PC-3 (cell line): ENCODE results near the gene ATP13A3. TPM values are rescaled to one million over a fixed set of nuclear protein-coding genes. Genes with fewer than 3 reads are reported as not detected.

Experiments used
- ATAC-seq: fragments of 200-7000 bp; cut with Tn5 transposase; 2 replicates; pipeline ENCODE4 v1.9.1; 2020; ENCODE audit warnings: mild to moderate bottlenecking, moderate library complexity
- BruUV-seq: library from RNA; stranded (reverse); fragments of 400-500 nt; replicated peaks from 2 replicates; lab custom pipeline; 2021; lab: Mats Ljungman, UMichigan
- CTCF ChIA-PET: fragments of 300-600 bp; sonication (Branson Sonifier 250); formaldehyde crosslinking; loops from one replicate; lab custom pipeline; 2022; ENCODE audit warnings: antibody characterized with exemption; lab: Charles Lee
- POLR2A ChIA-PET: fragments of 300-600 bp; sonication (Branson Sonifier 250); formaldehyde crosslinking; loops from one replicate; lab custom pipeline; 2022; ENCODE audit warnings: antibody characterized with exemption; ENCODE audit not compliant: unreplicated experiment; lab: Charles Lee
- DNase-seq: peaks from one replicate; pipeline ENCODE4 v3.0.0-alpha.2; 2015
- H2AFZ ChIP-seq: fragments of 300-600 bp; sonication (generic); 2 replicates; pipeline ENCODE4 v1.6.0; 2016; ENCODE audit warnings: antibody characterized with exemption, low read length
- H3F3A ChIP-seq: fragments of 300-600 bp; sonication (generic); one replicate; pipeline ENCODE4 v1.6.0; 2017; ENCODE audit warnings: antibody characterized with exemption, low read length, control low read depth, mild to moderate bottlenecking; ENCODE audit not compliant: unreplicated experiment
- H3K27ac ChIP-seq: fragments of 300-600 bp; sonication (generic); 2 replicates; pipeline ENCODE4 v1.5.1; 2016; ENCODE audit warnings: mild to moderate bottlenecking, low read length
- H3K27me3 ChIP-seq: fragments of 300-600 bp; sonication (generic); 2 replicates; pipeline ENCODE4 v1.6.1; 2016; ENCODE audit warnings: low read length, mixed read lengths
- H3K36me3 ChIP-seq: fragments of 300-600 bp; sonication (generic); 2 replicates; pipeline ENCODE4 v1.6.1; 2016; ENCODE audit warnings: low read depth, mixed run types, low read length, mixed read lengths
- H3K4me1 ChIP-seq: fragments of 300-600 bp; sonication (generic); 2 replicates; pipeline ENCODE4 v1.5.1; 2016; ENCODE audit warnings: low read length; ENCODE audit not compliant: insufficient read depth
- H3K4me2 ChIP-seq: fragments of 300-600 bp; sonication (generic); 2 replicates; pipeline ENCODE4 v1.6.0; 2016; ENCODE audit warnings: low read length
- H3K4me3 ChIP-seq: fragments of 300-600 bp; sonication (generic); 2 replicates; pipeline ENCODE4 v1.5.1; 2016; ENCODE audit warnings: mild to moderate bottlenecking, low read length, mixed read lengths
- H3K79me2 ChIP-seq: fragments of 300-600 bp; sonication (generic); 2 replicates; pipeline ENCODE4 v1.6.1; 2017; ENCODE audit warnings: low read length, mixed read lengths
- H3K9ac ChIP-seq: fragments of 300-600 bp; sonication (generic); 2 replicates; pipeline ENCODE4 v1.6.0; 2016; ENCODE audit warnings: mild to moderate bottlenecking, low read length
- H3K9me2 ChIP-seq: fragments of 300-600 bp; sonication (generic); replicated peaks from 2 replicates; pipeline ENCODE4 v1.6.1; 2016; ENCODE audit warnings: mixed run types, low read length, mixed read lengths
- H3K9me3 ChIP-seq: fragments of 300-600 bp; sonication (generic); 2 replicates; pipeline ENCODE4 v1.6.1; 2016; ENCODE audit warnings: low read length, mixed read lengths
- H4K20me1 ChIP-seq: fragments of 300-600 bp; sonication (generic); 2 replicates; pipeline ENCODE4 v1.6.1; 2016; ENCODE audit warnings: low read length, mixed read lengths
- EZH2 ChIP-seq: fragments of 300-600 bp; sonication (generic); IDR thresholded peaks from one replicate; pipeline ENCODE4 v1.6.1; 2017; ENCODE audit warnings: antibody characterized with exemption, mild to moderate bottlenecking, low read length; ENCODE audit not compliant: unreplicated experiment
- EZH2phosphoT487 ChIP-seq: fragments of 300-600 bp; sonication (generic); IDR thresholded peaks from 2 replicates; pipeline ENCODE4 v1.6.1; 2018; ENCODE audit warnings: mild to moderate bottlenecking, antibody characterized with exemption, low read length, borderline replicate concordance
- intact Hi-C: fragments of 100-400 bp; cut with micrococcal nuclease; formaldehyde crosslinking; loops from 2 replicates; pipeline ENCODE4 v1.9.0; 2023
- total RNA-seq: library from RNA; depleted of rRNA; stranded (reverse); fragments of >200 nt; gene quantifications from 2 replicates; pipeline ENCODE4 v1.2.3, GENCODE V29; 2014
- TF ChIP-seq, protein P1 (sequence below): fragments of 300-600 bp; sonication (generic); conservative IDR thresholded peaks from 2 replicates; pipeline ENCODE4 v1.5.1; 2017; ENCODE audit warnings: antibody characterized with exemption, low read depth, mild to moderate bottlenecking, low read length

Gene ATP13A3
- total RNA-seq, 1 experiment from 2014 or later: 69.4 TPM

DNA sequence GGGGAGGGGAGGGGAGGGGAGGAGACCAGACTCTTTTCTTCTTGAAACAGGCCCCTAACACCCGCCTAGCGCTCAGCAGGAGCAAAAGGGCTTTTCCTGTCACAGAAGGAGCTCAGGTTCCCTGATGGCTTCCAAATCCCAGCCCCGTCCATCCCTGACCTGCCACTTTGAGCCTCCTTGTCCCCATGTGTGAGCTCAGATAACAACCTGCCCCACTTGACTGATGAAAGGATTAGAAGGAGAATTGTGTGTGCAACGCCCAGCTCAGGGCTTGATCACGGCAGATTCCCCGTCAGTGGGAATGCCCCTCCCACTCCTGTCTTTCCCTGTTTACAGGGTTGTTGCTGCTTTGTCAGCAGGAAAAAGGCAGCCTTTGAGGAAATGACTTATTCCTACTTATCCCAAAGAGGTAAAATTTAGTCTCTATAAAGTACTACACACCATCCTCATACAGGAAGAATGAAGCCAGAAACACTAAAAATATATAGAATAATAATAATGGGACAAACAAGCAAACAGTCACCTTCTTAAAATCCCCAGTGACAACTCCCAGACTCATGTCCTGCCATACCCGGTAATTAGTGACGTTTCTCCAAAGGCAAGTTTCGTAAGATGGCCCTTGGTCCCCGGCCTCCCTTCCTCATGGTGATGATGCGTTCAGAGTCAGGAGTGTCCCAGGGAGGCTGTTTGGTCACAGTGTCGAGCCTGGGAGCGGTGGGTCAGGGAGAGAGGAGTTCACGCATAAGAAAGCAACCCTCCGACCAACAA lies 111.1 kb downstream of the ATP13A3 start:
- Histone ChIP-seq H3K9ac (no peak overlapping the region), H3K9me2 (no peaks in the 10 kb centered on the region), H3K79me2 (no peaks in the 10 kb centered on the region), H3K4me3 (peak overlapping the region; percentile 54), H3K4me2 (peak overlapping the region; percentile 78), H3K36me3 (no peaks in the 10 kb centered on the region), H2AFZ (peak overlapping the region; percentile 72), H3F3A (no peaks in the 10 kb centered on the region), H3K27ac (no peak overlapping the region), H3K4me1 (0 out of 2 replicates have a peak, but pooled peaks cover 3% of the 10 kb centered on the region), H4K20me1 (no peaks in the 10 kb centered on the region), H3K27me3 (no peaks in the 10 kb centered on the region), H3K9me3 (no peaks in the 10 kb centered on the region)
- no TSS peak for BruUV-seq
- TF ChIP-seq EZH2: no peak
- TF ChIP-seq, protein P1, sequence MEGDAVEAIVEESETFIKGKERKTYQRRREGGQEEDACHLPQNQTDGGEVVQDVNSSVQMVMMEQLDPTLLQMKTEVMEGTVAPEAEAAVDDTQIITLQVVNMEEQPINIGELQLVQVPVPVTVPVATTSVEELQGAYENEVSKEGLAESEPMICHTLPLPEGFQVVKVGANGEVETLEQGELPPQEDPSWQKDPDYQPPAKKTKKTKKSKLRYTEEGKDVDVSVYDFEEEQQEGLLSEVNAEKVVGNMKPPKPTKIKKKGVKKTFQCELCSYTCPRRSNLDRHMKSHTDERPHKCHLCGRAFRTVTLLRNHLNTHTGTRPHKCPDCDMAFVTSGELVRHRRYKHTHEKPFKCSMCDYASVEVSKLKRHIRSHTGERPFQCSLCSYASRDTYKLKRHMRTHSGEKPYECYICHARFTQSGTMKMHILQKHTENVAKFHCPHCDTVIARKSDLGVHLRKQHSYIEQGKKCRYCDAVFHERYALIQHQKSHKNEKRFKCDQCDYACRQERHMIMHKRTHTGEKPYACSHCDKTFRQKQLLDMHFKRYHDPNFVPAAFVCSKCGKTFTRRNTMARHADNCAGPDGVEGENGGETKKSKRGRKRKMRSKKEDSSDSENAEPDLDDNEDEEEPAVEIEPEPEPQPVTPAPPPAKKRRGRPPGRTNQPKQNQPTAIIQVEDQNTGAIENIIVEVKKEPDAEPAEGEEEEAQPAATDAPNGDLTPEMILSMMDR: no peak
- no peak for TF ChIP-seq EZH2phosphoT487
- ChIA-PET CTCF (no interaction called here), POLR2A (no interaction called here)
- ATAC-seq (peak; percentile 65), DNase-seq (peak; percentile 10)
- intact Hi-C loops: no loop called here

DNA sequence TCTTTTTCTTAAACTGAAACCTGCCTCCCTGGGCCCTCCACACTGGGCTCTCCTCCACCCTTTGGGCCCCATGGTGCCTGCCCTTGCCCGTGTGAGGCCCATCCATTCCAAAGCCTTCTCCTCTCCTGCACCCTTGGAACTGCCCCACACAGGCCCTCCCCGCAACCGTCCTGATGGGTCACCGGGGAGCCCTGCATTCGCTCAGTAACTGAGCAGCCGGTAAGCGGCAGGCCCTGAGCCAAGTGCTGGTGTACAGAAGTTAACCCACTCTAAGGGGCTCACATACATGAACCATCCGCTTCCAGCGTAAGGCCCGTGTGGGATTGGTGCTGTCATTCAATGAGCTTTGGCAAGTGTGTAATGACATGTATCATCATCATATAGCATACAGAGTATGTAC lies 111.9 kb downstream of the ATP13A3 start:
- Histone ChIP-seq H3K9me3 (no peaks in the 10 kb centered on the region), H3K27me3 (no peaks in the 10 kb centered on the region), H3F3A (no peaks in the 10 kb centered on the region), H3K4me1 (0 out of 2 replicates have a peak, but pooled peaks cover 4% of the 10 kb centered on the region), H3K36me3 (no peaks in the 10 kb centered on the region), H3K27ac (no peak overlapping the region), H2AFZ (no peak overlapping the region), H3K9me2 (no peaks in the 10 kb centered on the region), H3K79me2 (no peaks in the 10 kb centered on the region), H4K20me1 (no peaks in the 10 kb centered on the region), H3K9ac (no peak overlapping the region), H3K4me2 (no peak overlapping the region), H3K4me3 (no peak overlapping the region)
- intact Hi-C loops: no loop called here
- ChIA-PET CTCF (no interaction called here), POLR2A (no interaction called here)
- ATAC-seq (no peak), DNase-seq (no peak)
- BruUV-seq: no TSS peak
- no peak for TF ChIP-seq EZH2
- TF ChIP-seq, protein P1: no peak
- TF ChIP-seq EZH2phosphoT487: no peak

DNA sequence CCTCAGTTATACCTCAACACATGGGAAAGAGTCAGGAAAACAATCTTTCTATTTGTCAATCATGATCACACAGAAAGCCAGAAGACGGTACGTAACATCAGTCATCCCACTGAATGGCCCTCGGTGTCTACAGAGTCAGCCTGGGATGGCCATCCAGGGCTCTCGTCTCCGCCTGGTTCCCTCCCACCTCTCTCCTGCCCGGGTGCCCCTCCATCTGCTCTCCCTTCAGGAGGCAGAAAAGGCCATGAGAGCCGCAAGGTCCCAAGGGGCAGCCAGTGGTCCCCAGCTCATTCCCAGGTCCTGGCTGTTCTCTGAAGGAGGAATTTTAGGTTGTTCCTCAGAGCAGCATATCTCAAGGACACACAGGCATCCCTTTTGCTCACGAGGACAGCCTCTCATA lies 112.9 kb downstream of the ATP13A3 start:
- CTCF ChIA-PET: no interaction called here
- no peak overlapping the region for H2AFZ ChIP-seq
- no peaks in the 10 kb centered on the region for H3K27me3 ChIP-seq
- no peak overlapping the region for H3K4me2 ChIP-seq
- DNase-seq: no peak
- H4K20me1 ChIP-seq: no peaks in the 10 kb centered on the region
- ATAC-seq: no peak
- TF ChIP-seq, protein P1: no peak
- TF ChIP-seq EZH2phosphoT487 (no peak), EZH2 (no peak)
- H3K79me2 ChIP-seq: no peaks in the 10 kb centered on the region
- H3F3A ChIP-seq: no peaks in the 10 kb centered on the region
- intact Hi-C loops: no loop called here
- H3K4me3 ChIP-seq: no peak overlapping the region
- no peak overlapping the region for H3K9ac ChIP-seq
- POLR2A ChIA-PET: no interaction called here
- no peaks in the 10 kb centered on the region for H3K9me2 ChIP-seq
- H3K27ac ChIP-seq: no peak overlapping the region
- H3K36me3 ChIP-seq: no peaks in the 10 kb centered on the region
- H3K4me1 ChIP-seq: peaks cover 12% of the 10 kb centered on the region; the same call in 1 of the 2 replicates
- no TSS peak for BruUV-seq
- no peaks in the 10 kb centered on the region for H3K9me3 ChIP-seq
